GM21526 (cell line): Measurements from ENCODE around the gene GREB1L.
"Not testable (repeated sequence)": the region's sequence is repeated elsewhere in the genome, so short reads cannot be mapped to it uniquely, and the experiment has no call there.

Source experiments
- ATAC-seq: cut with Tn5 transposase; IDR thresholded peaks from one replicate; pipeline ENCODE4 v1.9.1; 2021; ENCODE audit warnings: moderate library complexity; ENCODE audit not compliant: unreplicated experiment, low FRiP score

The GREB1L gene

DNA sequence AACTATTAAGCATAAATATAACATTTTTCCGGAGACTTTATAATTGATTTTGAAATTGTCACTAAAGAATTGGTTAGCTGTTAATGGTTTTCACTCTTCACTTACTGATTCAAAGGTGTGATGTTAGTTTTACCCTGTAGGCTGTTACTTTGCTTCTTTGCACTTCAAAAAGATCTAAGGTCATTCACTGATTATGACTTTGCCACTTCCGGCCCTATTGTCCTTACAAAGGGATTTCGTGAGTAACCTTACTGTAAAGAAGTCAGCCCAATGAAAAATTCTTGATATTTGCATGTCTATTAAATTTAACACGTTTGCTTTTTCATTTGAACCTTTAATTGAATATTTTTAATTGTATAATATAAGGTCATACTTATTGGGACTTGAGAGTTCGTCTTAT is 61.4 kb downstream of the GREB1L start:
- no peak for ATAC-seq

- ATAC-seq = no peak
These were observed 61.9 kb downstream of the GREB1L start for GRCh38 chr18:21303895-21304294.

DNA sequence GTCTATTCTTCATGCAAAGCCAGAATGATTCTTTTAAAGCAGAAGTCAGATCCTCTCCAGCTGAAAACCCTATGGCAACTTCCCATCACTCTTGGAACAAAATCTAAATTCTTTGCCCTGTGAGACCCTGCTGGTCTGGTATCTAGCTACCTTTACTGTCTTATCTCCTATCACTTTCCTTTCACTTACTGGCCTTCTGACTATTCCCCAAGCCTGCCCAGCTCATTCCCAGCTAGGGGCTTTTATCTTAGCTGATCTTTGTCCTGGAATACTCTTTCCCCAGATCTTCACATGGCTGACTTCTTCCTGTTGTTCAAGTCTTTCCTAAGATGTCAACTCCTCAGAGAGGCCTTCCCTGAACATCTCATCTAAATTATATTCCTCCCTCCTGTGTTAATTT is 63.6 kb downstream of the GREB1L start:
- no peak for ATAC-seq

DNA sequence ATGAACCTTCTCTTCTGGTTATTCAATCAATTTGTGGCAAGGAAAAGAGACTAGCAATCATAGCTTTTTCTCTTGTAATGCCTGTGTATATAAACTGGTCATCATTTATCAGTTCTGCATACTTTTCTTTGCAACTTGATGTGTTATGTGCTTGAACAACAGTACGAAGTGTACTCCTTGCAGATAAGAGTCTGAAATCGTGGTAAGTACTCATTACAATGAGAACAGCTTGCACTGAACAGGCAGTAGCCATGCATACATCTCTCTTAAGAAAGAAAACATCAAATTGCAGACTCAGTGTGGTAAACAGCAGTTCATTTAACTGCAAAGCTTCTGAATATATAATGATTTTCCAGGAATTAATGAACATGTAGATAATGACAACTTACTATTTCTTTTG is 64.3 kb downstream of the GREB1L start:
- ATAC-seq = no peak

DNA sequence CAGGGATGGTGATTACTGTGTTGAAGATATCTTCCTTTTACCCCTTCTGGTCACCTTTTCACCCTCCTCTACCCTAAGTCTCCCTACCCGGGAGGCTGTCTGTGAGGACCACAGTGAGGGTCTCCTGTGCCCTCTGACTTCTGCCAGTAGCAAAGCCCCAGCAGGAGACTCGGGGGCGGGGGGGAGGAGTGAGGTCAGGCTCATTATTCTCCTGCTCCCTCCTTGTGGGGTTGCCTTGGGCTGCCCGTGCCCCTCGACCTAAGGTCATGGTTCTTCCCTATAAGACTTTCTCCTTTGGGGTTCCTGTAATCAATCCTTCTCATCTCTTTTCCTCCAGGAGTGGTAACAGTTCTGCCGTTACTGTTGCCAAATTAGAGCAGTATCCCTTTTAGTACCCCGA is 65.5 kb downstream of the GREB1L start:
- no peak for ATAC-seq

DNA sequence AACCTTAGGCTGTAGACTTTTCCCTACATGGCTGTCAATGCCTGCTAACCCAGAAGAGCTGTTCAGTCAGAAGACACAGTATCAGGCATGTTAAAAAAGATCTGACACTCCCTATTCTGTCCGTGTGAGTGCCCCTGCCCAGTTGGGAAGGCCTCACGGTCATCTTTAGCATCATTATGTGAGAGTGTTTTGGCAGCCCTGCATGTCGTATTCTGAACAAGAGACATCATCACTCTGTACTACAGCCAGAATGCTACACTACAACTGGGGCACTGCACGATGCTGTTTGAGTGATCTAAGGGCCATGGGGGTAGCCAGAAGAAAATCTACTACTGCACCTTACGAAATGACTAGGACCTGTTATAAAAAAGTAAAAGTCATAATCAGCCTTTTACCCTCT is 67.2 kb downstream of the GREB1L start:
- ATAC-seq = no peak

GRCh38 chr18:21311980-21312379 is 69.9 kb downstream of the GREB1L start:
- not testable (repeated sequence) for ATAC-seq

DNA sequence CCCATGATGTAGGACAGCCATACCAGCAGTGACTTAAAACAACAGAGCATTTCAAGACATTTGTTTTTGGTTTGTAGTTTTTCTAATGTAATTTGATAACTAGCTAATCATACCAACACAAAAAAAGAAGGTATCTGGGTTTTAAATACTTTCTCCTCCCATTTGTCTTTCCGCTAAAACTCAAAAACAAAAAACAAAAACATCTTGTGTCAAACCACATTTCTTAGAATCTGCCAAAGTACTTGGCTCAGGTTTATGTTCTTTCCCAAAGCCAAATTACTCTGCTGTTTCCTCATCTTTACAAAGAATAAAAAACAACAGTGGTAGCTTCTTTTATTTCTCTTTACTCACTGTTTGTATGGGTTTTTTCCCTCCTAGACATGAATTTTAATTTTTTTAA is 71.5 kb downstream of the GREB1L start:
- ATAC-seq = no peak

GRCh38 chr18:21314724-21315123 is 72.7 kb downstream of the GREB1L start:
- no peak for ATAC-seq

GRCh38 chr18:21315126-21315525 is 73.1 kb downstream of the GREB1L start:
- not testable (repeated sequence) for ATAC-seq

DNA sequence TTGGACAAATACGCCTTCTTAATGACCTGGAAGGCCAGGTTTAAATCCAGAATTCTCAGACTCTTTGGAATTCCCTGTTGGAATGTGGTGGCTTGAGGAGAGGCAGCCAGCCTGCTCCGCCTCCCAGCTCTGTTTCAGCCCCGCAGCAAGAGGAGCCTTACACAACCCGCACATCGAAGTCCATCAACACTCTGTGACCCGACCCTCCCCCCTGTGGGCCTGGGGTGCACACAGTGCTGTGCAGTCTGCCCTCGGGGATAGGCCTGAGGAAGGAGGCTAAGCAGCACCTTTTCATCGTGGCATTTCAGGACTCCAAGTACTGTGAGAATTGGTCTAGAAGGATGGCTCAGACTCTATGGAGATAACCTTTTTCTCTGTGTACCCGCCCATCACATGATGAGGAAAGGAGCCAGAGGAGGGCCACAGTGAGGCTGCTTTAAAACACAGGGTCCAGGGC is 73.7 kb downstream of the GREB1L start:
- ATAC-seq = no peak

GRCh38 chr18:21316296-21316695 is 74.3 kb downstream of the GREB1L start:
- no peak for ATAC-seq

GRCh38 chr18:21321711-21322110 is 79.7 kb downstream of the GREB1L start:
- ATAC-seq = no peak

- ATAC-seq = no peak
These were observed 85.1 kb downstream of the GREB1L start for GRCh38 chr18:21327101-21327500.

DNA sequence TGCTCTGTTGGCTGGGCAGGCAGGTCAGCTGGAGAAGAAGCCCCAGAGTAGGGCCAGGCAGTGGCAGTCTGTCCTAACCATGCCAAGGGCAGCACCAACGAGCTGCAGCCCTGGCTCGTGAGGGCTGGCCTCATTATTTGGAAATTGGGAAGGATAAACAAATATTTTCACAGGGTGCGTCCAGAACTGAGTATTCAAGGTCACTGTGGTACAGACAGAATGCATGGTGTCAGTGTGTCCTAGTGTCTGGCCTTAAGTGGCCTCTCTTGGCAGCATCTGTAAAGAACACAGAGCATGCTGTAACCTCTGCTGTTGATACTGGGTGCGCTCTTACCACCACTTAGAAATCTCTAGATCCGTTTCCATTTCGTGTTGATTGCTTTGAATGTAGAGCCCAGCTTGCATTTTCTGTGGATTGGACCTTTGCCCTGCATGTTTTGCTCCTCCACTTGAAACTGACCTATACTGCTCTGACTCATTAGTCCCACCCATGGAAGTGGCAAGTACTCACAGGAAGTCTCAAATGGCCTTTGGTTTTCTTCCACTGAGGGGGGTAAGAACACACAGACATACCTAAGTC is 88.2 kb downstream of the GREB1L start:
- ATAC-seq = no peak

DNA sequence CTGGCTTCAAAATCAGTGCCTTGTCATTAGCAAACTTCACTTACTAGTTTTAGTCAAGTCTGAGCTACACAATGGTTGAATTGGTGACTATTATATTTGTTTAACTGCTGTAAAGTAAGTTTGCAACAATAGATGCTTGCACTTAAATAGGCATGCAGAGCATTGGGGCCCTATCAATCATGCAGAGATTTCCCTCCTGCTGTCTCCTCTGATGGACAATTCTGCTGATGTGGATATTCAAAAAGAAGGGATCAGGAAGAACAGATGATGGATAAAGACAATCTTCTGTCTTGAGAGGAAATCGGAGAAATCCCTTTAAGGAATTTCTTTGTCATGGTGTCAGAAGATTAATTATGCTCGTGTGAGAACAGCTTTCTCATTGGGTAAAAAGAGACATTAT is 89.0 kb downstream of the GREB1L start:
- no peak for ATAC-seq

- no peak for ATAC-seq
These were observed 94.0 kb downstream of the GREB1L start for GRCh38 chr18:21335927-21336488.

GRCh38 chr18:21336846-21337245 is 94.8 kb downstream of the GREB1L start:
- no peak for ATAC-seq

DNA sequence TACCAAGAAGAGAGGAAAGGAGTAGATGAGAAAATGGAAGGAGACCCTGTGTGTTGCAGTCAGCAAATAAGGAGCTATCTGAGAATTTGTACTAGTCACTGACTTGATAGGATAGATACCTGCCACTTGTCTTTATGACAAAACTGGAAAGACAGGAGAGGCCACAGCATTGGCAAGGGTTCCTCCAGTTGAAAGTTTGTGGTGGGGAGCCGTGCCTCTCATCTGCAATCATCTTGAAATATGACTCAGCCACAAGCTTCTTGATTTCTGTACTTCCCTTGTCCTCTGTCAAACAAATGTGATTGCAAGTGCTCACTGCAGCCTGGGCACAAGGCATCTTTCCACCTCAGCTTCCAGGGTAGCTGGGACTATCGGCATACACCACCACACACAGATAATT is 99.1 kb downstream of the GREB1L start:
- no peak for ATAC-seq

GRCh38 chr18:21342372-21342771 is 100.3 kb downstream of the GREB1L start:
- no peak for ATAC-seq

DNA sequence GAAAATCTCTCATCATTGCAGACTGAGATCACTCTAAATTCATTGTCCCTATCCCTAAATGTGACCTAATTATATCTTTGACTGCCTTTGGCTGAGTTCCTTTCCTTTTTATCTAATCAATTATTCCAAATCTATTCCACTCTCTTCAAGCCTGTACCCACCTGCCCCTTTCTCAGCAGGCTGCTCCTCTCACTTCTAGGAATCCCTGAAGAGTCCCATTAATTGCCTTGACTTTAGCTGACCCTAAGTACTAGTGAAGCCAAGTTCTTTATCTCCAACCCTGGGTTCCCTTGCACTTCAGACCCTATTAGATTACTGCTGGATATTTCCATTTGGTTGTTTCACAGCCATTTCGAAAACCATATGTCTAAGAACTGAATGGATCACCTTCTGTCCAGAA is 102.8 kb downstream of the GREB1L start:
- no peak for ATAC-seq

- ATAC-seq = no peak
These were observed 103.8 kb downstream of the GREB1L start for GRCh38 chr18:21345840-21346239.

GRCh38 chr18:21359746-21360145 is 117.7 kb downstream of the GREB1L start:
- no peak for ATAC-seq
